HL-60 (cell line): ENCODE results near the gene TSNAXIP1.

Experiments used
- DNase-seq, 2 experiments: peaks; one replicate each; pipeline ENCODE4 v3.0.0-alpha.2; 2010 to 2020; ENCODE audit warnings: low read depth in 1 of 2, low spot score in 1 of 2
- H3K27ac ChIP-seq: fragments of 250-450 bp; sonication (Bioruptor Pico); replicated peaks from 2 replicates; pipeline ENCODE4 v1.5.1; 2020; ENCODE audit warnings: mild to moderate bottlenecking, moderate library complexity
- H3K27me3 ChIP-seq: fragments of 250-450 bp; sonication (Bioruptor Pico); 2 replicates; pipeline ENCODE4 v1.5.1; 2021; ENCODE audit warnings: mild to moderate bottlenecking, moderate library complexity; ENCODE audit not compliant: insufficient read depth, poor library complexity, severe bottlenecking
- H3K4me3 ChIP-seq: replicated peaks from 2 replicates; pipeline ENCODE4 v1.5.1; 2011; ENCODE audit warnings: mild to moderate bottlenecking, control low read depth, low read length; ENCODE audit not compliant: insufficient read depth
- CTCF ChIP-seq: IDR thresholded peaks from one replicate; pipeline ENCODE4 v1.5.1; 2011; ENCODE audit warnings: low read length, control low read depth, inconsistent platforms; ENCODE audit not compliant: insufficient read depth
- GABPA ChIP-seq: IDR thresholded peaks from 2 replicates; pipeline ENCODE4 v1.6.1; 2012; ENCODE audit warnings: low read depth
- POLR2AphosphoS5 ChIP-seq: IDR thresholded peaks from 2 replicates; pipeline ENCODE4 v1.6.1; 2012; ENCODE audit warnings: low read depth
- SPI1 ChIP-seq: IDR thresholded peaks from 2 replicates; pipeline ENCODE4 v1.6.1; 2012; ENCODE audit warnings: low read depth, mild to moderate bottlenecking, borderline replicate concordance
- TF ChIP-seq, protein P1 (sequence below): IDR thresholded peaks from 2 replicates; pipeline ENCODE4 v1.6.1; 2012; ENCODE audit warnings: low read depth; ENCODE audit not compliant: insufficient replicate concordance

Gene TSNAXIP1

GRCh38 chr16:67760206-67760955, 46.3 kb upstream of the TSNAXIP1 start:
- no peak overlapping the region for H3K27ac ChIP-seq
- DNase-seq: peak; percentile 36 to 78
- TF ChIP-seq POLR2AphosphoS5 (no peak), CTCF (no peak)

GRCh38 chr16:67760956-67761230, 45.8 kb upstream of the TSNAXIP1 start:
- H3K27me3 ChIP-seq: no peaks in the 10 kb centered on the region
- TF ChIP-seq, protein P1, sequence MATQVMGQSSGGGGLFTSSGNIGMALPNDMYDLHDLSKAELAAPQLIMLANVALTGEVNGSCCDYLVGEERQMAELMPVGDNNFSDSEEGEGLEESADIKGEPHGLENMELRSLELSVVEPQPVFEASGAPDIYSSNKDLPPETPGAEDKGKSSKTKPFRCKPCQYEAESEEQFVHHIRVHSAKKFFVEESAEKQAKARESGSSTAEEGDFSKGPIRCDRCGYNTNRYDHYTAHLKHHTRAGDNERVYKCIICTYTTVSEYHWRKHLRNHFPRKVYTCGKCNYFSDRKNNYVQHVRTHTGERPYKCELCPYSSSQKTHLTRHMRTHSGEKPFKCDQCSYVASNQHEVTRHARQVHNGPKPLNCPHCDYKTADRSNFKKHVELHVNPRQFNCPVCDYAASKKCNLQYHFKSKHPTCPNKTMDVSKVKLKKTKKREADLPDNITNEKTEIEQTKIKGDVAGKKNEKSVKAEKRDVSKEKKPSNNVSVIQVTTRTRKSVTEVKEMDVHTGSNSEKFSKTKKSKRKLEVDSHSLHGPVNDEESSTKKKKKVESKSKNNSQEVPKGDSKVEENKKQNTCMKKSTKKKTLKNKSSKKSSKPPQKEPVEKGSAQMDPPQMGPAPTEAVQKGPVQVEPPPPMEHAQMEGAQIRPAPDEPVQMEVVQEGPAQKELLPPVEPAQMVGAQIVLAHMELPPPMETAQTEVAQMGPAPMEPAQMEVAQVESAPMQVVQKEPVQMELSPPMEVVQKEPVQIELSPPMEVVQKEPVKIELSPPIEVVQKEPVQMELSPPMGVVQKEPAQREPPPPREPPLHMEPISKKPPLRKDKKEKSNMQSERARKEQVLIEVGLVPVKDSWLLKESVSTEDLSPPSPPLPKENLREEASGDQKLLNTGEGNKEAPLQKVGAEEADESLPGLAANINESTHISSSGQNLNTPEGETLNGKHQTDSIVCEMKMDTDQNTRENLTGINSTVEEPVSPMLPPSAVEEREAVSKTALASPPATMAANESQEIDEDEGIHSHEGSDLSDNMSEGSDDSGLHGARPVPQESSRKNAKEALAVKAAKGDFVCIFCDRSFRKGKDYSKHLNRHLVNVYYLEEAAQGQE: no peak
- no peak for TF ChIP-seq SPI1
- TF ChIP-seq POLR2AphosphoS5: no peak
- no peak for TF ChIP-seq GABPA
- no peak for TF ChIP-seq CTCF
- no peak overlapping the region for H3K4me3 ChIP-seq
- DNase-seq: no peak
- H3K27ac ChIP-seq: no peak overlapping the region

More at GRCh38 chr16:67760206-67760955, 46.3 kb upstream of the TSNAXIP1 start:
- Histone ChIP-seq H3K4me3 (no peak overlapping the region), H3K27me3 (no peaks in the 10 kb centered on the region)

- TF ChIP-seq CTCF (no peak), POLR2AphosphoS5 (no peak), SPI1 (no peak), GABPA (no peak)
- TF ChIP-seq, protein P1: no peak
- no peak for DNase-seq
- Histone ChIP-seq H3K27ac (no peak overlapping the region), H3K27me3 (no peaks in the 10 kb centered on the region), H3K4me3 (no peak overlapping the region)
Measured at GRCh38 chr16:67761924-67762323, 44.8 kb upstream of the TSNAXIP1 start.

DNA sequence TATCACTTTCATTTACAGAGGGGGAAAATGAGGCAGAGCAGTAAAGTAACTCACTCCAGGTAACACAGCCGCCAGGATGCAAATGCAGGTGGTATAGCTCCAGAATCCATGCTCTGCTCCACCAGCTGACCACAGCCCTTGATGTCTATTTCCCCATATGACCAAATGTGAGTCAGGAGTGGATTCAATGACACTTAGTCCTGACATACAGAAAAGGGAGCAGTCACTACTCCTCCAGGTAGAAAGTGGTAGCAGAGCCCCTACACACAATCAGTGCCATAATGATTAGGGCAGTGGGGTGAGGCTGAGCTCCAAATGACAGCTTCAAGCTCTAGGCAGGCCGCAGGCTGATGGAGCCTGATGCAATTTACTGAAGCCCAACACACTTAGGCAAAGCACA, 44.3 kb upstream of the TSNAXIP1 start:
- TF ChIP-seq POLR2AphosphoS5 (no peak), CTCF (no peak), GABPA (no peak), SPI1 (no peak)
- TF ChIP-seq, protein P1: no peak
- Histone ChIP-seq H3K27me3 (no peaks in the 10 kb centered on the region), H3K4me3 (no peak overlapping the region), H3K27ac (no peak overlapping the region)
- DNase-seq: no peak
